GM03348 (cell line): ENCODE results near the gene DAG1.

ENCODE experiments used
- DNase-seq: peaks from one replicate; pipeline ENCODE4 v3.0.0; 2012; ENCODE audit warnings: low spot score

Gene DAG1

DNA sequence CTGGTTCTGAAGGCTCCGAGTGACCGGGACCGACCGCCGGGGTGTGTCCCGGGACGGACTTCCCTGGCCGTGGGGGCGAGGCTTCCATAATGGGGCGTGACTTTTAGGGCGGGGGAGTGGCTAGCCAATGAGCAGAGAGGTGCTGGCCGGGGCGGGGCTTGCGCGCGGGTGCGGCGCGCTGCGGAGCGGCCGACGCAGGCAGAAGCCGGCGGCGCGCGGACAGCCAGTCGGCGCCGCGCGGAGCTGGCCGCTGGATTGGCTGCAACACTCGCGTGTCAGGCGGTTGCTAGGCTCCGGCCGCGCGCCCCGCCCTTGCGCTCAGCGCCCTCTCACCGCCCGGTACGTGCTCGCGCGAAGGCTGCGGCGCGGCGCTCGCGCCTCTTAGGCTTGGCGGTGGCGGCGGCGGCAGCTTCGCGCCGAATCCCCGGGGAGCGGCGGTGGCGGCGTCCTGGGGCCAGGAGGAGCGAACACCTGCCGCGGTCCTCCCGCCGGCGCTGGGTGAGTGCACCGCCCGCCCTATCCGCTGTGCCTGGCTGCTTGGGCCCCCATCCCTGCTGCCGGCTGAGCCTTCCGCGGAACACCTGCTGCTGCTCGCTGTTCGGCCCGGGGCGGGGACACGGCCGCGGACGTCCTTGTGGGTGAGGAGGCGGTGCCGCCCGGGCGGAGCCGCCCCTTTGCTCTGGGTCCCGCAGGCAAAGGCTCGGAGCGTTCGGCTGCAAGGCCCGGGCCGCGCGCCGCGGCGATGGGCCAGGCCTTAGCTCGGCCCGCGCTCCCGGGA is at the start of gene DAG1:
DAG1 (plus strand) TSS at position 332 of the 778 bp plus-strand sequence. CDS start 40,268 bp downstream, outside the sequence.
- DNase-seq, result peak; percentile 98

DNA sequence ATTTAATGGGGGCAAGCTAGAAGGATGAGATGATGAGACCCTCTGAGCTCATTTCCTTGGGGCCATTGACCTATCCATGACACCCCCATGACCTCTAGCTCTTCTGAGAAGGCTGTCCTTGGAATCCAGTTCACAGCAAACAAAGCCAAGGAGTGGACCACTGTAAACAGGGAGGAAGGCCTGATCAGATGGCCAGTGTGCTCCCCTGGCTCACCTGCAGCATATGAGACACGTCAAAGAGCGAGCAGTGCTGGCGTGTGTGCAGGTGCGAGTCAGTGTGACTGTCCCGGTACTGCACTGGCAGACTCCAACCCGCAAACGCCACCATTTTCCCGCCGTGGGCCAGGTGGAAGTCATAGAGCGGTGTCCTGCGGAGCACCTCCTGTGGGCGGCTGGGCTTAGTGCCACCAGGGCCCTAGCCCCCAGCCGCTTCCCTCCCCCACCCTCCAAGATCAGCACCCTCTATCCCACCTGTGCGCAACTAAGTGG is 48.1 kb upstream of the DAG1 start:
- DNase-seq, result no peak

DNA sequence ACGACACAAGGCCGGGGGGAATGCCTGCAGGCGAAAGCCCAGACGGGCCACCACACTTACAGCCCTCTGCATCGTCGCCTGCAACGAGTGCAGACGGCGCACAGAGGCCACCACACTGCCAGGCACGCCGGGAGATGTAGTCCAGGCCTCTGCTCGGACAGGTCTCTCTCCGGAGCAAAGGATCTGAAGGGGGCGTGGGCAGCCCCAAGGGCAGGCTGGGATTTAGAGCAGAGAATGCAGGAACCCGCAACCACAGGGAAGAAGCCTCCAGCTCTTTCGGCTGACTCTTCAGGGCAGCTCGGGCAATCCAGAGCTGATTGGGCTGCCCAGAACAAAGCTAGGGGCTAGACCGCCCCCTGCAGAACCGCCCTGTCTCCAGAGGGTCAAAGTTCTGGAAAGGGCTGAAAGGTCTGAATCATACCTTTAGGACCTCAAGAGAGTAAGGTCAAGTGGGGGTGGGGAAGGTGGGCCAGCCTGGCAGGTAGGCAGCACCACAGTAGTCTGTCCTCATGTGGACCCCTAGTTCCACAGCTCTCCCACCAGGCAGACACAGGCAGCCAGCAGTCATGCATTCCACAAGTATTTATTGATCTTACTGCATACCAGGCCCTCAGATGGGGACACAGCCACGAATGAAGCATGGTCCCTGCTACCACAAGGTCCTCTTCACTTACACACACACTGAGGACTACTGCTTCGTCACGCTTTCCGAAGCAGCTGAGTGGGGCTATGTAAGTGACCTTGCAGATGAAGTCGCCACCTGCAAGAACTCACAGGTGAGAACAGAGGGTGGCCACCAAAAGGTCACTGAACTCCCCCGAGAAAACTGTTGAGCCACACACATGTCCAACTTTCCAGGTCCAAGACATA is 47.5 kb upstream of the DAG1 start, which contains the start of gene AMT:
AMT (minus strand) TSS at position 95 of the 870 bp plus-strand sequence; CDS start at position 72, 23 bp downstream.
- no peak for DNase-seq

DNA sequence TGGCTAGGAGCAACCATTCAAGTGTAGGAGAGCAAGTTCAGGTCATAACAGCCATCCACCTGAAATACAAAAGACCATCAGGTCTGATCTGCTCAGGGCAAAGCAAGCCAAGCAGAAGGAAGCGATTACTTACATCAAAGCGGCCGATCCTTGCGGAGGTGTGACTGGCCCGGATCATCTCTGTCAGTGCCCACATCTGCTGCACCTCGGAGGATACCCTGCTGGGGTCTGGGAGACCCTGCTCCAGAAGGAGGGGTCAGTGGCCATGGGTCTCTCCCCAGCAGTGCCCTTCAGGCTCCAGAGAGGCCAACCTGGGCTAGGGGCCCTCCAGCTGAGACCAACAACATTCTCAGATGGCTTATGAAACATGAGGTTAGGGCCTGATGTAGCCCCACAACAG is 45.3 kb upstream of the DAG1 start:
- DNase-seq, result no peak

DNA sequence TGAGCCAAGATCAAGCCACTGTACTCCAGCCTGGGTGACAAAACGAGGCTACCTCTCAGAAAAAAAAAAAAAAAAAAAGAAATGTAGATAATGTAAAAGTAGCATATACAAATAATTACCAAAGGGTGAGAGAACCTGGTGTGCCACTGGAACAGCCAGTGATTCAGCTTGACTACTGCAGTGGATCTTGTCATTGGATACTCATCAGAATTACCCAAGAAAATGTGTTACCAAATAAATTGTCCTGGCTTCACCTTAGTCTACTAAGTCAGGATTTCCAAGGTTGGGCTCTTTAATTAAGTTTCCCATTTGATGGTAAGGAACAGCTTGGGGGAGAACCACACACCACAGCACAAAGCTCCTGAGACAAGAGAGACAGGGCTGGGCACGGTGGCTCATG is 42.5 kb upstream of the DAG1 start:
- DNase-seq, result no peak

DNA sequence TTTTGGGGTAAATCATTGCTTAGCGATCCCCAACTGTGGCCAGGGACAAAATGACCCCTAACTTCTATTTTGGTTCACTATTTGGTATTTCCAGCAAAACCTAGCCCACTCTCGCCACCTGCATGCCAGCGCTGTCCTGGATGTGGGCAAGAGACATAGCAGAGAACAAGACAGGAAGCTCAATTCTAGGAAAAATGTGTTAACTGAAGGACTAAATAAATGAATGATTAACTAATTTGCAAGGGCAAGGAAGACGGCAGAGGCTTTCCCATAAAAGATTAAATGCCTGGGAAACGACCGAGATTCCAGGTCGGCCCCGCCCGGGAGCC is 41.4 kb upstream of the DAG1 start:
- DNase-seq, result no peak

DNA sequence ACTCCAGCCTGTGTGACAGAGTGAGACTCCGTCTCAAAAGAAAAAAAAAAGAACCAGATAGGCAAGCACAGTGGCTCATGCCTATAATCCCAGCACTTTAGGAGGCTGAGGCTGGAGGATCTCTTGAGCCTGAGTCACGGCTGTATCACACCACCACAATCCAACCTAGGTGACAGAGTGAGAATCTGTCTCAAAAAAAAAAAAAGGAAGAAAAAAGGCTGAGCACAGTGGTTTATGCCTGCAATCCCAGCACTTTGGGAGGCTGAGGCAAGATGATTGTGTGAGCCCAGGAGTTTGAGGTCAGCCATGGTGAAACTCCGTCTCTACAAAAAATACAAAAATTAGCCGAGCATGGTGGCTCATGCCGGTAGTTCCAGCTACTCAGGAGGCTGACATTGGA is 35.3 kb upstream of the DAG1 start:
- DNase-seq, result no peak

DNA sequence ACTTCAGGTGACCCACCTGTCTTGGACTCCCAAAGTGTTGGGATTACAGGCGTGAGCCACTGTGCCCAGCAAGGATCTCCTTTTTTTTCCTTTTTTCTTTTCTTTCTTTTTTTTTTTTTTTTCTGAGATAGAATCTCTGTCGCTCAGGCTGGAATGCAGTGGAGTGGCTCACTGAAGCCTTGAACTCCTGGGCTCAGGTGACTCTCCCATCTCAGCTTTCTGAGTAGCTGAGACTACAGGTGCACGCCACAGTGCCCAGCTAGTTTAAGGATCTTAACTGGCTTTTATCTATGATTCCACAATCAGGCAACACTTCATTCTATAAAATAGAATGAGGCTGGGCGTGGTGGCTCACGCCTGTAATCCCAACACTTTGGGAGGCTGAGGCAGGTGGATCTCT is 24.7 kb upstream of the DAG1 start:
- DNase-seq, result no peak

DNA sequence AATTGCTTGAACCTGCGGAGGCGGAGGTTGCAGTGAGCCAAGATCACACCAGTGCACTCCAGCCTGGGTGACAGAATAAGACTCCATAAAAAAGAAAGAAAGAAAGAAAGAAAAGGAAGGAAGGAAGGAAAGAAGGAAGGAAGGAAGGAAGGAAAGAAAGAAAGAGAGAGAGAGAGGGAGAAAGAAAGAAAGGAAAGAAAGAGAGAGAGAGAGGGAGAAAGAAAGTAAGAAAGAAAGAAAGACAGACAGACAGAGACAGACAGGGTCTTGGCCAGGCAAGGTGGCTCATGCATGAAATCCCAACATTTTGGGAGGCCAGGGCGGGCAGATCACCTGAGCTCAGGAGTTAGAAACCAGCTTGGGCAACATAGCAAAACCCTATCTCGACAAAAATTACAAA is 16.4 kb upstream of the DAG1 start:
- no peak for DNase-seq

DNA sequence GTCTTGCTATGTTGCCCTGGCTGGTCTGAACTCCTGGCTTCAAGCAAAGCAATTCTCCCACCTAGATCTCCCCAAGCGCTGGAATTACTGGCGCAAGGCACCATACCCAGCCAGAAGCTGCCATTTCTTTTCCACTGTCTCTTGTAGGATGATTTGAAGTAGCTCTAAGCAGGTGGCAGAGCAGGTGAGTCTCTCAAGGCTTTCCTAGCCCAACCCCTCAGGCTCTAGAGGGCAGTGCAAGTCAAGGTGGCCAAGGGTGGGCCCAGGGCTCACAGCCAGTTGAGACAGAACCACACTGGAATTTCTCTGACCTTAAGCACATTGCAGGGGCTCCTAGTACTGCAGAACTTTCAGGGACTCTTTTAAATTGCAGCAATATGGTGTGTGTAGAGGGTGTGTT is 15.6 kb upstream of the DAG1 start:
- no peak for DNase-seq

DNA sequence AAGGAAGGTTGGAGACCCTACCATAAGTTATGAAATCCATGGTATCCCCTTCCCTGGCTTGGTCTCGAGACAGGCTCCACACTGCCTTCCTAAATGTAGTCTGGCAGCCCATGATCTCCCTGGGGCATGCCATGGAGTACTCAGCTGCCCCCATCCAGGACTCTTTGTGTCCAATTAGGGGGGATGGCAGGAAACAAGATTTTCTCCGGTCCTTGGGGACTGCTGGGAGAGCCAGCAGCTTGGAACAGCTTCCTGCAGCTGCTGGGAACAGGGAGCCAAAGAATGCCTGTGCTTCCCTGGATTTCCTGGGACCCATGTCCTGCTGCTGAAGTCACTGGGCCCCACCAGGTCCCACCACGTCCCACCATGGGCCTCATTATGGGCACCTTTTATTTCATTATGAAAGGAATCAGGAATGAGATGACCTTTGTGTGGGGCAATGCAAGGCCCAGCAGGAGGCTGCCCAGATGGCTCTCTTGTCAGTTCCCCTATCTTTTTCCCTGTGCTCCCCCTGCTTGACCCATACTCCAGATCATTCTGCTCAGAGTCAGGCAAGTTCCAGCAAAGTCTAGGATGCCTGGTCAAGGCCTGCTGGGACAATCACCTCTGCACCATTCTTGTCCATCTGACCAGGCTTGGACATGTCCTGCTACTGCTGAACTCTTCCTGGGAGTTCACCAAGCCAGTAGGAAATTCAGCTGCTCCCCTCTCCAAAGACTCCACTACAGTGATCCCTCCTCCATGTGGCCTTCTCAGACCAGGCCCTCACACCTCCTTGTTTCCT is 15.0 kb upstream of the DAG1 start:
- no peak for DNase-seq

DNA sequence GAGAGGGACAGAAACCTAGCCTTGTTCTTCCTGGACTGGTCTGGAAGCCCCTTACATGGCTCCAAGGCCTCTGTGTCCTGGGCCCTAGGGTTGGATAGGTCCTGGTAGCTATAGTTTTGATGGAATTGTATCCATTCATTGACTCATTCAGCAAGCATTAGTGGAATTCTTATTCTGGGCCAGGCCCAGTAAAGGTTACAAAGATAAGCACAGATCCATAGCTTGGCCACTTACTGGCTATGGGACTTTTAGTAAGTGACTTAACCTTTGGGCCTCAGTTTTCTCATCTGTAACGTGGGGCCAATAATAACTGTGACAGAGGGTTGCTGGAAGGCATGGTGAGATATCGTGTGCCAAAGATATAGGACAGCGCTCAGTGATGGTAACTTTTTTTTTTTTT is 13.6 kb upstream of the DAG1 start:
- no peak for DNase-seq

DNA sequence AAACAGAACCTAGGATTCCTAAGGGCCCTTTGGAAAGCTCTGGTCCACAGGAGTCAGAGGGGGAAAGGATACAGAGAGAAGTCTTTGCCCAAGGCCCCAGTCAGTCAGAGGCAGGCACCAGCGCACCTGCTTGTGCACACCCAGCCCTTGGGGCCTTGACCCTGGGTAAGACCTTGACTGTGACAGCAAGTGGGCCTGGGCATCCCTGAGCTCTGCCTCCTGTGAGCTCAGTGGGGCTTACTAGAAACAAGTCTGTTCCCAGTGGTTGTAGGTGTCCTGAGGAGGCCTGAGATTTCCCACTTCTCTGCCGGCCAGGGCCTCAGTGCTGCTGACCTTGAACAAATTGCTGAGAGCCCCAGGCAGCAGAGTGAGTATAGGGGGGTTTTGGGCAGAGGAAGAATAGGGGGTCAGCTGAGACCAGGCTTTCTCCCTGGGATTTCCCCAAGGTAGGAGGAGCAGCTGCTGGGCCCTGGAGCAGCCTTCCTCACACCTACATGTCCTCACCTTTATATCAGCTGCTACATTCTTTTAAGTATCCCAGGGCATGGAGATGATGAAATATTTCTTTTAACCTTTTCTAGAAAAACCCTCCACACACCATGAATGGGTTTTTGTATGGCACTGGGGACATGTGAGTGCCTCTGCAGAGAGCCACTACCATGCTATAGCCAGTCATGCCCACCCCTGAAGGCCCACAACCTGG is 9.7 kb upstream of the DAG1 start:
- no peak for DNase-seq

DNA sequence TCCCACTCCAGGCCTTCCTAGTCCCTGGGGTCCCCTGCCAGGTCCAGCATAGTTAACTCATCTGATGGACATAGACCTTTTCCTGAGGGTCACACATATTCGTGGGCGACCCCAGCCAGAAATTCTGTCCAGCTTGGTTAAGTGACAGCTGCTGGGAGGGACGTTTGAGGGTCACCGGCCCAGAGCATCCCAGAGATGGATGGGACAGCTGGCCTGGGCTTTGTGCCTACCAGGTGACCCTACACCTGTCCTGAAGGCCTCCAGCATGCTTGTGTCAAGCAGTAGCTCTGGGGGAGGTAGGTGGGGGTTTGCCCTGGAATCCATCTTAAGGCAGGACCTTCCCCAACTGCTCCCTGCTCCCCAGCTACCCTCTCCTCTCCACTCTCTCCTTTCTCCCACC is 9.1 kb upstream of the DAG1 start:
- DNase-seq, result no peak

DNA sequence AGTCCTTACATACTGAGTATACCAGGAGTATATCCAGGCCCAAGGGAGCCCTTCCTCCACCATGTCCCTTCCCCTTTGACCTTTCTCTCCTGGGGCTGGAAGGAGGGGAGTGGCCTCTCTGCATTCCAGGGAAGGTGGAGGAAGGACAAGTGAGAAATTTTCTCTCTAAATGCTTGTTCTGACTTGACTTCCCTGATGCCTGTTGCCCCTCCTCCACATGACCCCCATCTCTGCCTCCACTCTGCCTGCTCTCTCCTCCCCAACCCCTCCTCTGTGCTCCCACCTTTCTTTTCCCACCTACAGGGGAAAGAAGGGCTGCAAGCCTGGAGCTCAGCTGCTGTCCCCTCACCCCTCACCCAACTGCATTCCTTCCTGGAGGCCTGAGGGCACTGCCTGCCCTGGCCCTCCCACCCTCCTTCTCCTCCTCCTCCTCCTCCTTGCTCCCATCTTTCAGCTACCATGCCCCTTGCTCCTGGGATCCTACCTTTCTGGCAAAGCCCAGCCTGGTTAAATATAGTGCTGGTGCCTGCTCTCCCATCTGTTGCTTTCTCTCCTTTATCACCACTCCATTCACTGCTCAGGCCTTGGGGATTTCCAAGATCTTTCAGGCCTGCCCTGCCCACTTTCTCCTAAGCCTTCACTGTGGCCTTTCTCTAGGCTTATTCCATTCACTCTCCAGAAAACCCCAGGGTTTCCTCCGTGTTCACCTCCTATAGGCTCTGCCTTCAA is 8.5 kb upstream of the DAG1 start:
- DNase-seq, result peak; percentile 34

DNA sequence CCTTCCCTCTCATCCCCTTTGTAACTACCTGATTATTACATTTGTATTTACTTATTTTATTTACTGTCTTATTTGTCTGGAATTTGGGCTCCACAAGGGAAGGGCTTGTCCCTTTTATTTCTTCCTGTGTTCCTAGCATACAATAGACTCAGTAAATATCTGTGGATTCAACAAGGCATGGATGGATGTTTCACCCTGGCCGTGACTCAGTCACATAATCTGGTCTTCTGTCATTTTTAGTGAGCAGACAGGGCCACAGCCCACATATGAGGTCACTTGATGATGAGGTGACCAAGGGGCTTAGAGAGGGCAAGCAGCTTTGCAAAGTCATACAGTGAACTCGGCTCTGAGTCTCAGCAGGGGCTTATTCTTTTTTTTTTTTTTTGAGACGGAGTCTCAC is 7.8 kb upstream of the DAG1 start:
- peak; percentile 16 for DNase-seq

DNA sequence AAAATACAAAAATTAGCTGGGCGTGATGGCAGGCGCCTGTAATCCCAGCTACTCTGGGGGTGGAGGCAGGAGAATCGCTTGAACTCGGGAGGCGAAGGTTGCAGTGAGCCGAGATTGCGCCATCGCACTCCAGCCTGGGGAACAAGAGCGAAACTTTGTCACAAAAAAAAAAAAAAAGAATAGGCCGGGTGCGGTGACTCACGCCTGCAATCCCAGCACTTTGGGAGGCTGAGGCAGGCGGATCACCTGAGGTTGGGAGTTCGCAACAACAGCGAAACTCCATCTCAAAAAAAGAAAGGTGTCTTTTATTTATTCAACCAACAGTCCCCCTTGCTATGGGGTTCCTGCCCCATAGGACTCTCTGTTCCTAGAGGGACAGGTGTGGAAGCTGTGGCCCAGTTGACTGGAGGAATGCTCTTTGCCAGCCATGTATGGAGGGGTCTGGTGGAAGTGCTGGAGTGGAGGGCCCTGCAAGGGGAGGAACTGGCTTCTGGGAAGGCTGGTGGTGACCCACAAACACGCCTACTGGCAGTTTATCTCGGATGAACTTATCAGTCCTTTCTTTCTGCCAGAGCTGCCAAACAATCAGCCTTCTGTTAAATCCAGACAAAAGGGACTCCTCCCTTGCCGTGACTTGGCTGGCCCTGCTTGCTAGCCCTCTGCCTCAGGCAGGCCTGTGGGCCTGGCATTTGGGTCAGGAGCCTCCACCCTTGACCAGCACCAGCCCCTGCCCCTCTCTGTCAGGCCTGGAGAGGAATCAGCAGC is 4.6 kb upstream of the DAG1 start:
- DNase-seq, result no peak

DNA sequence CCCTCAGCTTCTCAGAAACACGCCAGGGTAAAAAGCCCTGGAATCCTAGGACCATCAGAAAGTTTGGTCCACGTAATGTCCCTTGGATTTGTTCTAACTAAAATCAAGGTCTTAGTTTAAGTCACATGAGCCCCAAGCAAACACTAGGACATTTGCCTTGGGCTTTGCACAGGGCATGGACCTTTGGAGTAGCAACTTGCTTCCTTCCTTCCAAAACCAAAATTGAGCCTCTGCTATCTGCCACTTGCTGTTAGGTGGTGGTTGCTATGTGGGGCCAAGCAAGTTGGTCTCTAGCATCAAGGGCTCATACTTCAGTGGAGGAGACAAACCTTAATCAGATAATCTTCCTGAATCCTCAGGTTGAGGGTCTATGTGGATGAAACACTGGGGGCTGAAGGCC is 4.0 kb upstream of the DAG1 start:
- no peak for DNase-seq

DNA sequence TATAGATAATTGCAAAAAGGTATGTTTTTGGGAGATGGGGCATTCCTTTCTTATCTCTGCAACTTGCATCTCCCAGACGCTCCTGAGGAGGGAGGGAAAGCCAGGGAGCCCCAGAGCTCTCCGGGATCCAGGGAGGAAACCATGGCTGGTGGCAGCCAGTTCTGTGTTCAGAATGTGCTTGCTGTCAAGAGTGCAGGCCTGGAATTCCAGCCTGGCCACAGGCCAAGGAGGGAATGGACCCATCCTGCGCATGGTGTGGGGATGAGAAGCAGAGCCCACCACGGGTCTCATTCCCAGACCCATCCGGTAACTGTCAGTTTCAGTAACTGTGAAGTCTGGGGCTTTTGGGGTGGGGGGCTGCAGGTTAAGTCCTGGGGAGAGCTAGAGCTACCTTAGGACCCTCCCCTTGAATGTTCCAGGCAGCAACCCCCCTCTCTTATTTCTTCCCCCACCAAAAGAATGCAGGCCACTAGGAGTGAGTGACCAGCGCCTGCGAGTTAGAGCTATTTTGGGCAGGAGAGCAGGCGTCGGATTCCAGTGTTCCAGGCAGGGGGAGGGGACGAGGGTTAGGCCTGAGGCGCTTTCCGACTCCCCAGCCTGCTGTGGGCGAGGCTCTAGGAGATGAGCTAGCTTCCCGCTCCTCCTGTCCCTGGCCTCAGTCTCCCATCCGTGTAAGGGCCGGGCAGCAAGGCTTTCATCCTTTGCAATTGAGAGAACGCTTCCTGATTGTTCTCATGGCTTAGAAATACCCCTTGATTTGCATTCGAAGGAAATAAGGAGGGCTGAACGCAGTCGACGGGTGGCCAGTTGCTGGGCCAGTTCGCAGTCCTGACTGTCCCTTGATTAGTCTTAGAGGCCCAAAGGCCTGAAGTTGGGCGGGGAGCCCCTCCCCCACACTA is 781 bp upstream of the DAG1 start:
- peak; percentile 86 for DNase-seq
